ENCODE data around the gene PHPT1.
A peak's percentile ranks its signal among the peaks of the same experiment; 100 is the strongest.
"Not testable (repeated sequence)": the region's sequence is repeated elsewhere in the genome, so short reads cannot be mapped to it uniquely, and the experiment has no call there.

PHPT1 gene

GRCh38 chr9:136823136-136824046, 25.8 kb upstream of the PHPT1 start:
- peak; percentile 58 for DNase-seq

DNA sequence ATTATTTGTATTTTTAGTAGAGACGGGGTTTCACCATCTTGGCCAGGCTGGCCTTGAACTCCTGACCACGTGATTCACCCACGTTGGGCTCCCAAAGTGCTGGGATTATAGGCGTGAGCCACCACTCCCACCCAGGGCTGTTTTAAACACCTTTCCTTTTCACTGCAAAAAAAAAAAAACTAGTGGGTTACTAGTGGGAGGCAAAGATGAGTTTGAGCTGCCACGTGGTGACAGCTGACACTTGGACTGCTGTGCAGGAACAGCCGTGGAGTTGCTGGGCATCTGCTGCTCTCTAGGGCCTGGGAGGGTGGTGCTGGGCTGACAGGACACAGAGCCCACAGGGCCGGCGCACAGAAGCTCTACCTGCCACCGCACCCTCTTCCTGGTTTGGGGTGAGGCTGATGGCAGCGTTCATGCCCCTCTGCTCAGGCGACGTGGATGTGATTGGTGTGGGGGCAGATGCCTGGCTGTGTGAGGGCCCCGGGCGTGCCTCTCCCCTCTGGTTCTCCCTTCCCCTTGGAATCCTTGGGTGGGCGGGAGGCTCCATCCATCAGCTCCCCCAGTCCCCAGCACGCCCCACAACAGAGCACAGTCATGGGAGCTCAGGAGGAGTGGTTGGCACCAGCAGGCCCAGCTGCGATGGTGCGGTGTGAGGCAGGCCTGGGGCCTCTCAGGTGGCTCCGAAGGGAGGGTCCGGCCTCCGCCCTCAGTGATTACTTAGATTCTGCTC, 24.5 kb upstream of the PHPT1 start:
- no peak for DNase-seq

- DNase-seq, result no peak
These were observed 23.7 kb upstream of the PHPT1 start for GRCh38 chr9:136825295-136826187.

DNA sequence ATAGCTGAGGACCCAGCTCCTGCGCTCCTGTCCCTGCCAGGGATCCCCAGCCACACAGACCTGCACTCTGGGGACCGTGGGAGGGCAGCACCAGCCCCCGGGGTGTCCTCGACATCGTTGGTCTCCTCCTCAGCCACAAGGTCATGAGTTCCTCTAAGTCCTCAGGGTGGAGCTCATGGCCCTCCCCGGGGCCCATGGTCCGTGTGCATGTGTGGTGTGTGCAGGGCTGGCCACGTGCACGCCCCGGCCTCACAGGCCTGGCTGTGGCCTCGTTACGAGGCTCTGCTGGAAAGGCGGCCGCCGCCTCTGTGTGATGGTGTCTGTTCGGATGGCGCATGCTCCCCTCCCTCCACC, 23.0 kb upstream of the PHPT1 start:
- DNase-seq, result no peak

GRCh38 chr9:136826703-136827582, 22.3 kb upstream of the PHPT1 start:
- DNase-seq, result no peak

DNA sequence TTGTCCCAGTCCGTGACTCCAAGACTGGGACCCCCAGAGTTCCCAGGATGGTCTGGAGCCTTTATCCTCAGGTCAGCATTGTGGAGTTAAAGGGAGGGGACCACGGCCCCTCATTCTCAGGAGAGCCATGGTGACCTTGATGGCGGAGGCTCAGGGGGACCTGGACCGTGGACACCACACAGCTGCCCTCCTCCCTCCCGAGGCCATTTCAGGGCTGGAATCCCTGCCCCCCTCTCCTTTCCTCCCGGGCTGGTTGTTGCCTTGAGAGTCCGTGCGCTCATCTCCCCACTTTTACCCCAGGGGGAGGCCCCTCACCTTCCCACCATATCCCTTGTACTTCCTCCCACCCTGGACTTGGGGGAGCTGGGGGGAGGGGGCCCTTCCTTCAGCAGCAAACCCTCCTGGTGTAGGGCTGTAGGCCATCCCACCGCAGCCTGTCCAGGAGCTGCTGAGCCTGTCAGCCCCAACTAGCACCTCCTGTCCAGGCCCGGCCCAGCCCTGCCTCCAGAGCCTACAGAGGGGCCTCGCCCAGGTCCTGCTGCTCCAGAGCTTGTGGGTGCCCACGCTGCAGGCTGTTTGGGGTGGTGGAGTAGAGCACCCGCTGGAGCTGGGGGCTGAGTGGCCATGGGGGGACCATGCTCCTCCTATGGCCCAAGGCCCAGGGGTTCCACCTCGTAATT, 21.3 kb upstream of the PHPT1 start:
- DNase-seq, result no peak

- no peak for DNase-seq
These were observed 20.6 kb upstream of the PHPT1 start for GRCh38 chr9:136828474-136829140.

GRCh38 chr9:136829412-136829811, 19.8 kb upstream of the PHPT1 start:
- no peak for DNase-seq

DNA sequence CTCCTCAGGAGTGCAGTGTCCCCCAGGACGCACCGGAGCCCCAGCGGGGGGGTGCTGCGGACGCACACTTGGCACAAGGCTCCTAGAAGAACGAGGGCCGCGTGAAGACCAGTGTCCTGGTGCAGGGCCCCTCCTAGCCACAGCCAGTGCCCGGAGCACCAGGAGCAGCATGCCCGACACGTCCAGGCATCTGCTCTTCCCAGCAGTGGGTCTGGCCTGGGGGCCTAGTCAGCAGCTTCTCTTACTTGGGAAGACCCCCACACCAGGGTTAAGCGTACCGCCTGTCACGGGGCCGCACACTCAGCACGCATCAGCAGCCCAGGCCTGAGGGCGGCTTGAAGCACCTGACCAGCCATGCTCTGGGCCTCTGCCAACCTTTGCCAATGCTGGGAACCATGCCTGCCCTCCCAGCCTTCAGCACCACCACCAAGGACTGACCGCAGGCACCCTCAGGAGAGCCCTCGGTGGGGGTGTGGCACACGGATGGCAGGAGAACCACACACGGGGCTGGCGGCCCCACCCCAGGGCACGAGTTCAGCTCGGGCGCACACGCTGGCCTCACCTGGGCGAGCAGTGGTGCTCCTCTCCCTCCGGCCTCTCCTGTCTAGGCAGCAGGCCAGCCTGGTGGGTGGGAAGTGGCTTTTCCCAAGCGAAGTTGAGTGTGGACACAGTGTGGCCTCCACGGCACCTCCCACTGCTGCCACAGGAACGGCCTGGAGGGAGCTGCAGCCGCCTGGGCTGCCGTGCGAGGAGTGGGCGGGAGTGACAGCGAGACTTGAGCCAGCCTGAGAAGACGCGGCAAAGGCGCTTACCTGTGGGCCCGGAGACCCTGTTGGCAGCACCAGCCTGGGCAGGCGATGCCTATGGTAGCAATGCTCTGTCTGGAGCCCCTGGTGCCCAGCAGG, 19.0 kb upstream of the PHPT1 start:
- DNase-seq, result no peak

- DNase-seq, result no peak
These were observed 18.0 kb upstream of the PHPT1 start for GRCh38 chr9:136831002-136831719.

DNA sequence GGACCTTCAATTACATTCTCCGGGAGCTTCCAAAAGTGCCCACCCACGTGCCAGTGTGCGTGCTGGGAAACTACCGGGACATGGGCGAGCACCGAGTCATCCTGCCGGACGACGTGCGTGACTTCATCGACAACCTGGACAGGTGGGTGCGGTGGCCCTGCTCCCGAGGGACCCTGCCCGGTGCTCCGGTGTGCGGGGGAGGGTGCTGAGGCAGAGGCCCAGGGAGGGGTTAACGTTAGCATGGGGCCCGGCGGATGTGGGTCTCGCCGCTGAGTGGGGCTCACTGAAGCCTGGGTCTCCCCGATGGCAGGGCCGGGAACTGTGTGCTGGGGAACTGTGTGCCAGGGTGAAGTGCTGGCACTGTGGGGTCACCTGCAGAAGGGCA, 17.5 kb upstream of the PHPT1 start:
- no peak for DNase-seq

DNA sequence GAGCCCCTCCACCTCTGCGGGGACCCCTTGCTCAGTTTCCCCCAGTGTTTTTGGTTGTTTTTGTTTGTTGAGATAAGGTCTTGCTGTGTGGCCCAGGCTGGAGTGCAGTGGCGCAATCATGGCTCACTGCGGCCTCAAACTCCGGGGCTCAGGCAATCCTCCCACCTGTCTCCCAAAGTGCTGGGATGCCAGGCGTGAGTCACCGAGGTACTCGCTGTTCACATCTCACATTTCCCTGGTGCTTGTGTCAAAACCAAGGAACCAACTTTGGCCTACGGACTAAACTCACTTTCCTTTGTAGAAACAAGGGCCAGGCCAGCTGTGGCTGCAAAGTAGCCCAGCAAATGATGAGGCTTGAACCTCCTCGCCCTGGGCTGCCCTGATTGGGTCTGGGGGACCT, 16.6 kb upstream of the PHPT1 start:
- DNase-seq, result no peak

DNA sequence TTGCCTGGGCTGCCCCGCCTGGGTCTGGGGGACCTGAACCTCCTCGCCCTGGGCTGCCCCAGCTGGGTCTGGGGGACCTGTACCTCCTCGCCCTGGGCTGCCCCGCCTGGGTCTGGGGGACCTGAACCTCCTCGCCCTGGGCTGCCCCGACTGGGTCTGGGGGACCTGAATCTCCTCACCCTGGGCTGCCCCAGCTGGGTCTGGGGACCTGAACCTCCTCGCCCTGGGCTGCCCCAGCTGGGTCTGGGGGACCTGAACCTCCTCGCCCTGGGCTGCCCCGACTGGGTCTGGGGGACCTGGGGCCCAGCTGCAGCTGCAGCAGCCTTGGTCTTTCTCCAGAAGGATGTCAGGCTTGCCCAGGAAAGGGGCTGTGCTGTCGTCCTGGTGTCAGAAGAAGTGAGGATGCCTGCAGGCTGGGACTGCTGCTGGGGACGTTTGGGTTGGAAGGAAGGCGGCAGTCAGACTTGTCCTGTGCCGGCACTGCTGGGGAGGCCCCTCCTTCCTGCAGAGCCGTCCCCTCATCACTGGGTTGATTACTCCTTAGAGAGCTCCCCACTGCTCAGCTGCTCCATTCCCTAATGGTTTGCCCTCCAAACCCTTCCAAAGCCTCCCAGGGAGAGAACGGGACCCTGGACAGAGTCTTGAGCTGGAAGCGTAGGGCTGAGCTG, 15.7 kb upstream of the PHPT1 start:
- not testable (repeated sequence) for DNase-seq

- DNase-seq, result no peak
These were observed 13.9 kb upstream of the PHPT1 start for GRCh38 chr9:136835162-136835931.

GRCh38 chr9:136835932-136836904, 13.0 kb upstream of the PHPT1 start:
- no peak for DNase-seq

GRCh38 chr9:136837146-136837855, 11.9 kb upstream of the PHPT1 start:
- no peak for DNase-seq

Measured in DMS79 treated with DMSO at 0.1 percent for 48 hours (cell line).